OCI-LY7 (cell line): ENCODE data around the gene APLP2.

Source experiments
- CTCF ChIP-seq: fragments of 200-600 bp; sonication (generic); conservative IDR thresholded peaks from 2 replicates; pipeline ENCODE4 v1.5.1; 2014; ENCODE audit warnings: mild to moderate bottlenecking, antibody characterized with exemption, low read length, moderate library complexity, mixed read lengths
- EZH2phosphoT487 ChIP-seq: fragments of 200-600 bp; sonication (generic); IDR thresholded peaks from 2 replicates; pipeline ENCODE4 v1.6.1; 2018; ENCODE audit warnings: low read depth, borderline replicate concordance, mild to moderate bottlenecking, mixed run types, antibody characterized with exemption, low read length, moderate library complexity, mixed read lengths

GRCh38 chr11:130037881-130038585 is 31.7 kb upstream of the APLP2 start:
- TF ChIP-seq CTCF (peak; percentile 29; the same call in 1 of the 2 replicates), EZH2phosphoT487 (no peak)
